Keratinocyte (primary cell): ENCODE results near the gene DUSP7. TPM values are rescaled to one million over a fixed set of nuclear protein-coding genes. Genes with fewer than 3 reads are reported as not detected.

Source experiments
- DNase-seq: peaks from one replicate; pipeline ENCODE4 v3.0.0-alpha.2; 2011; ENCODE audit warnings: low read depth, missing footprints, low spot score
- FAIRE-seq: peaks from 2 replicates; lab custom pipeline; 2011; peaks lifted over from hg19 to GRCh38; lab: Jason Lieb, UNC
- H2AFZ ChIP-seq: 2 replicates; pipeline ENCODE4 v1.6.0; 2012; ENCODE audit warnings: low read length, control low read depth, inconsistent platforms; ENCODE audit not compliant: control insufficient read depth
- H3K27ac ChIP-seq: 2 replicates; pipeline ENCODE4 v1.5.1; 2011; ENCODE audit warnings: low read length; ENCODE audit not compliant: control insufficient read depth, insufficient read depth
- H3K27me3 ChIP-seq: 3 replicates; pipeline ENCODE4 v1.6.0; 2011; ENCODE audit warnings: low read length; ENCODE audit not compliant: control insufficient read depth, insufficient read depth; ENCODE audit errors: extremely low read depth
- H3K36me3 ChIP-seq, 2 experiments: 2 replicates in 1 of 2; 3 replicates in 1 of 2; pipeline ENCODE4 v1.5.1; 2011; ENCODE audit warnings: low read length in 2 of 2, mild to moderate bottlenecking in 1 of 2; ENCODE audit not compliant: control insufficient read depth in 2 of 2, insufficient read depth in 2 of 2; ENCODE audit errors: extremely low read depth in 1 of 2
- H3K4me1 ChIP-seq: 3 replicates; pipeline ENCODE4 v1.5.1; 2011; ENCODE audit warnings: low read length; ENCODE audit not compliant: control insufficient read depth, insufficient read depth; ENCODE audit errors: extremely low read depth
- H3K4me2 ChIP-seq: 3 replicates; pipeline ENCODE4 v1.6.0; 2011; ENCODE audit warnings: low read depth, low read length; ENCODE audit not compliant: control insufficient read depth, insufficient read depth; ENCODE audit errors: extremely low read depth
- H3K4me3 ChIP-seq, 3 experiments: fragments of 200-600 bp in 1 of 3; sonication (generic) in 1 of 3; 2 replicates in 2 of 3; 3 replicates in 1 of 3; pipeline ENCODE4 v1.5.1; 2011 to 2016; ENCODE audit warnings: low read length in 3 of 3, mild to moderate bottlenecking in 3 of 3, control low read depth in 2 of 3, inconsistent platforms in 1 of 3, low read depth in 1 of 3, mixed read lengths in 1 of 3, mixed run types in 1 of 3, moderate library complexity in 1 of 3; ENCODE audit not compliant: control insufficient read depth in 2 of 3, insufficient read depth in 2 of 3; ENCODE audit errors: extremely low read depth in 1 of 3
- H3K79me2 ChIP-seq: 2 replicates; pipeline ENCODE4 v1.6.0; 2012; ENCODE audit warnings: low read length; ENCODE audit not compliant: control insufficient read depth, insufficient read depth
- H3K9ac ChIP-seq: 3 replicates; pipeline ENCODE4 v1.6.0; 2011; ENCODE audit warnings: low read length; ENCODE audit not compliant: control insufficient read depth, insufficient read depth; ENCODE audit errors: extremely low read depth
- H3K9me1 ChIP-seq: 3 replicates; pipeline ENCODE4 v1.6.0; 2011; ENCODE audit warnings: low read length; ENCODE audit not compliant: control insufficient read depth, insufficient read depth; ENCODE audit errors: extremely low read depth
- H3K9me3 ChIP-seq: 2 replicates; pipeline ENCODE4 v1.5.1; 2012; ENCODE audit warnings: low read depth, low read length; ENCODE audit not compliant: control insufficient read depth
- H4K20me1 ChIP-seq: 3 replicates; pipeline ENCODE4 v1.6.0; 2011; ENCODE audit warnings: low read length; ENCODE audit not compliant: control insufficient read depth, insufficient read depth; ENCODE audit errors: extremely low read depth
- CTCF ChIP-seq, 3 experiments: IDR thresholded peaks in 1 of 3; conservative IDR thresholded peaks in 1 of 3; optimal IDR thresholded peaks in 1 of 3; 2 replicates in 2 of 3; 3 replicates in 1 of 3; pipeline versions ENCODE3 to v1.5.1; 2011; ENCODE audit warnings: low read length in 3 of 3, mild to moderate bottlenecking in 3 of 3, moderate library complexity in 2 of 3, control low read depth in 1 of 3, inconsistent platforms in 1 of 3; ENCODE audit not compliant: insufficient read depth in 2 of 3; ENCODE audit errors: extremely low read depth in 1 of 3
- EZH2 ChIP-seq: IDR thresholded peaks from one replicate; pipeline ENCODE4 v1.6.1; 2012; ENCODE audit warnings: inconsistent platforms, mild to moderate bottlenecking, low read length, moderate library complexity
- dilution Hi-C: fragments of 300-500 bp; cut with MboI; formaldehyde crosslinking; loops from one replicate; pipeline ENCODE4 v1.7.0; 2020; ENCODE audit warnings: low sequenced_read_pairs; ENCODE audit not compliant: extremely low pct_ligation_motif_present
- polyA plus RNA-seq, 5 experiments: library from polyadenylated mRNA; depleted of rRNA in 3 of 5; stranded (reverse) in 3 of 5; stranded (forward) in 1 of 5; unstranded in 1 of 5; fragments of >200 nt; gene quantifications; 1 replicate in 1 of 5; 2 replicates in 3 of 5; 3 replicates in 1 of 5; pipeline versions ENCODE4 v1.2.1 to v1.2.3, GENCODE V29; 2011 to 2012; ENCODE audit warnings: missing spikeins in 2 of 5, low read depth in 1 of 5, low replicate concordance in 1 of 5

The DUSP7 gene
- polyA plus RNA-seq, 1 donor (not counting 4 experiments of a cell fraction or from before 2014, with no cell fraction given) = 103 TPM

GRCh38 chr3:52068730-52069129 lies 12.4 kb upstream of the DUSP7 start:
- Histone ChIP-seq H3K4me1 (peaks cover 51% of the 10 kb centered on the region), H3K9me3 (no peaks in the 10 kb centered on the region), H2AFZ (no peak overlapping the region), H4K20me1 (no peaks in the 10 kb centered on the region), H3K4me3 (no peak overlapping the region), H3K27ac (no peak overlapping the region), H3K27me3 (no peaks in the 10 kb centered on the region), H3K79me2 (no peaks in the 10 kb centered on the region), H3K9me1 (no peaks in the 10 kb centered on the region), H3K4me2 (no peak overlapping the region), H3K9ac (no peak overlapping the region), H3K36me3 (peaks cover 0 to 3% of the 10 kb centered on the region in 2 experiments)
- FAIRE-seq (no peak), DNase-seq (no peak)
- dilution Hi-C loops = no loop called here
- TF ChIP-seq EZH2 (no peak), CTCF (optimal IDR thresholded peaks at IDR 0.05 in 1 of 3, IDR thresholded peaks at IDR 0.05 in 1 of 3, conservative IDR thresholded peaks at IDR 0.05 in 1 of 3; ENCODE audit: extremely low read depth in 1 of 3, insufficient read depth in 2 of 3, low read length in 3 of 3) (no peak)

GRCh38 chr3:52068055-52068571 lies 11.7 kb upstream of the DUSP7 start:
- H3K36me3 ChIP-seq = peaks cover 0 to 3% of the 10 kb centered on the region in 2 experiments

More at GRCh38 chr3:52068055-52068571, 11.7 kb upstream of the DUSP7 start:
- H2AFZ ChIP-seq = no peak overlapping the region
- no peaks in the 10 kb centered on the region for H3K9me3 ChIP-seq
- no peak for DNase-seq
- H4K20me1 ChIP-seq = no peaks in the 10 kb centered on the region
- FAIRE-seq = no peak
- H3K9ac ChIP-seq = no peak overlapping the region
- H3K27ac ChIP-seq = no peak overlapping the region
- dilution Hi-C loops = no loop called here
- H3K27me3 ChIP-seq = no peaks in the 10 kb centered on the region
- H3K79me2 ChIP-seq = no peaks in the 10 kb centered on the region
- no peak overlapping the region for H3K4me2 ChIP-seq
- TF ChIP-seq EZH2 (no peak), CTCF (optimal IDR thresholded peaks at IDR 0.05 in 1 of 3, IDR thresholded peaks at IDR 0.05 in 1 of 3, conservative IDR thresholded peaks at IDR 0.05 in 1 of 3; ENCODE audit: extremely low read depth in 1 of 3, insufficient read depth in 2 of 3, low read length in 3 of 3) (no peak)
- peaks cover 56% of the 10 kb centered on the region for H3K4me1 ChIP-seq
- H3K9me1 ChIP-seq = no peaks in the 10 kb centered on the region
- H3K4me3 ChIP-seq = no peak overlapping the region
